ENCODE data around the gene EPS8. TPM values are rescaled to one million over a fixed set of nuclear protein-coding genes. Genes with fewer than 3 reads are reported as not detected.

Gene EPS8
- total RNA-seq, 1 donor from 2014 or later = 22.0 TPM

- DNase-seq (ENCODE audit: extremely low read depth, low read depth, low spot score) = peak; percentile 23
Measured at GRCh38 chr12:15662303-15662980, 126.7 kb downstream of the EPS8 start.

GRCh38 chr12:15651371-15651770 lies 137.8 kb downstream of the EPS8 start:
- DNase-seq (ENCODE audit: extremely low read depth, low read depth, low spot score) = no peak

GRCh38 chr12:15650399-15651128 lies 138.6 kb downstream of the EPS8 start:
- no peak for DNase-seq (ENCODE audit: extremely low read depth, low read depth, low spot score)

GRCh38 chr12:15649347-15649746 lies 139.8 kb downstream of the EPS8 start:
- no peak for DNase-seq (ENCODE audit: extremely low read depth, low read depth, low spot score)

- no peak for DNase-seq (ENCODE audit: extremely low read depth, low read depth, low spot score)
Measured at GRCh38 chr12:15648558-15648957, 140.6 kb downstream of the EPS8 start.

GRCh38 chr12:15646581-15646980 lies 142.6 kb downstream of the EPS8 start:
- DNase-seq (ENCODE audit: extremely low read depth, low read depth, low spot score) = no peak

GRCh38 chr12:15644700-15645099 lies 144.5 kb downstream of the EPS8 start:
- no peak for DNase-seq (ENCODE audit: extremely low read depth, low read depth, low spot score)

- no peak for DNase-seq (ENCODE audit: extremely low read depth, low read depth, low spot score)
Measured at GRCh38 chr12:15638231-15638630, 151.0 kb downstream of the EPS8 start.

- DNase-seq (ENCODE audit: extremely low read depth, low read depth, low spot score) = no peak
Measured at GRCh38 chr12:15636060-15636890, 152.9 kb downstream of the EPS8 start.

- DNase-seq (ENCODE audit: extremely low read depth, low read depth, low spot score) = no peak
Measured at GRCh38 chr12:15634010-15634683, 155.0 kb downstream of the EPS8 start.

- no peak for DNase-seq (ENCODE audit: extremely low read depth, low read depth, low spot score)
Measured at GRCh38 chr12:15633201-15633600, 156.0 kb downstream of the EPS8 start.

GRCh38 chr12:15632708-15633107 lies 156.5 kb downstream of the EPS8 start:
- no peak for DNase-seq (ENCODE audit: extremely low read depth, low read depth, low spot score)

GRCh38 chr12:15631007-15631715 lies 158.0 kb downstream of the EPS8 start:
- DNase-seq (ENCODE audit: extremely low read depth, low read depth, low spot score) = no peak

GRCh38 chr12:15629761-15630160 lies 159.4 kb downstream of the EPS8 start:
- no peak for DNase-seq (ENCODE audit: extremely low read depth, low read depth, low spot score)

- DNase-seq (ENCODE audit: extremely low read depth, low read depth, low spot score) = no peak
Measured at GRCh38 chr12:15629108-15629507, 160.1 kb downstream of the EPS8 start.

GRCh38 chr12:15627995-15628945 lies 160.9 kb downstream of the EPS8 start:
- DNase-seq (ENCODE audit: extremely low read depth, low read depth, low spot score) = no peak

GRCh38 chr12:15625075-15625474 lies 164.1 kb downstream of the EPS8 start:
- DNase-seq (ENCODE audit: extremely low read depth, low read depth, low spot score) = no peak

- DNase-seq (ENCODE audit: extremely low read depth, low read depth, low spot score) = no peak
Measured at GRCh38 chr12:15620741-15621539, 168.2 kb downstream of the EPS8 start.
